Motor neuron (in vitro differentiated cells): ENCODE data around the gene RCOR1. TPM values are rescaled to one million over a fixed set of nuclear protein-coding genes. Genes with fewer than 3 reads are reported as not detected.
A peak's percentile ranks its signal among the peaks of the same experiment; 100 is the strongest.
"Not testable (repeated sequence)": the region's sequence is repeated elsewhere in the genome, so short reads cannot be mapped to it uniquely, and the experiment has no call there.

ENCODE experiments used
- ATAC-seq, 8 experiments: fragments of 200-7000 bp; cut with Tn5 transposase; replicated peaks in 6 of 8; 2 replicates each; pipeline ENCODE4 v1.8.0; 2021; ENCODE audit warnings: mild to moderate bottlenecking in 8 of 8, moderate library complexity in 8 of 8
- H3K27ac ChIP-seq, 2 donors: fragments of 250-450 bp; sonication (Bioruptor Pico); 2 replicates each; pipeline ENCODE4 v1.9.0; 2021; ENCODE audit warnings: antibody characterized with exemption in 2 of 2, mild to moderate bottlenecking in 2 of 2, moderate library complexity in 1 of 2
- H3K4me1 ChIP-seq, 2 donors: fragments of 250-450 bp; sonication (Bioruptor Pico); replicated peaks in 1 of 2; 2 replicates each; pipeline ENCODE4 v1.6.1; 2021; ENCODE audit warnings: antibody characterized with exemption in 2 of 2, mild to moderate bottlenecking in 2 of 2, moderate library complexity in 1 of 2
- H3K4me3 ChIP-seq, 5 donors: fragments of 250-450 bp; sonication (Bioruptor Pico); 2 replicates each; pipeline ENCODE4 v1.9.0; 2021; ENCODE audit warnings: antibody characterized with exemption in 5 of 5, mild to moderate bottlenecking in 5 of 5, moderate library complexity in 4 of 5
- WGBS, 10 experiments: fragments of 450-650 bp; shearing (Covaris generic); methylation state at CpG; one replicate each; pipeline ENCODE4 v1.0.0; 2022; 5-methylcytosine and 5-hydroxymethylcytosine counted together
- in situ Hi-C, 9 experiments: fragments of 400-800 bp; cut with MboI; loops; one replicate each; pipeline ENCODE4 v1.15.0; 2021; ENCODE audit warnings: low sequenced_read_pairs in 9 of 9, low pct_unique_long_range_greater_than_20kb in 2 of 9; ENCODE audit not compliant: unreplicated experiment in 9 of 9
- total RNA-seq, 8 experiments: library from RNA; unstranded; fragments of 300-600 nt; gene quantifications; 2 replicates each; pipeline versions ENCODE4 v1.2.3 to v1.2.4, GENCODE V29; 2022

The RCOR1 gene
- 10 to 100 TPM in 5 of 8 experiments, 1 to 10 TPM in 3; 8.2 to 66.2 (median 11.0) TPM for total RNA-seq

DNA sequence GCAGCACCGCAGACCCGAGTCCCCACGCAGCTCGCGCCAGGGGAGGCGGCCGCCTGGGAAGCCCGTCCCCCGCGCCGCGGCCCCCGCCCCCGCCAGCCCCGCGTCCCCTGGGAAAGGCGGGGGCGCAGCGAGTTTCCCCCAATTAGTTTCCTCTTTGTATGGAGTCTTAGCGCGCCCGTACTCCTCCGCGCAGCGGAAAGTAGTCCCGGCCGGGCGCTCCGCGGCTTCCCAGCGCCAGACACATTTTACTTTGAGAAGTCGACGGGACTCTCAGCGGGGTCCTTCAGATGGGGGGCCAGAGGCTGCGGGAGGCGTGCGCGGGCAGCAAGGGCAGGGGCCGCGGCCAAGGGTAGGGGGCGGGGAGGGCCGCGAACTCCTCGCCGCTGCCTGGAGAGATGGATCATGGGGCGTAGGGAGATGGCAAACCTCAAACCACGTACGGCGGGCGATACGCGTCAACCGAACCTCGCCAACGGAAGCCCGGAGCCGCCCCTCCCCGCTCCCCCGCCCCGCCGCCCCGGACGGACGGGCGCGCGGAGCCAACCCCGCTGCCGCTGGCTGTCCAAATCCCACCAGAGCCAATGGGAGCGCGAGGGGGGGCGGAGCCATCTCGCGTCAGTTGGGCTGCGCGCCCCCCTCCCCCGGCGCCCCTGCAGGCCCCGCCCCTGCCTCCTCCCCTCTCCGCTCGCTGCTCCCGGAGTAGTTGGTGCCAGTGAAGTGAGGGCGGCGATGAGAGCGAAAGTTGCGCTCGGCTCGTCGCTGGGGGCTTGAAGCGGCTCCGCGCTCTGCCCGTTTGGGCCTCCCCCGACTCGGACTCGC, at the start of gene RCOR1:
TSS of gene RCOR1 (plus strand) at position 706 of the 819 bp plus-strand sequence. CDS start 238 bp downstream, outside the sequence.
- Histone ChIP-seq H3K4me3 (peak within 1 kb of the TSS; percentile 64 to 99 (median 79)), H3K27ac (peak within 1 kb of the TSS; percentile 98), H3K4me1 (peaks cover 11 to 13% of the 10 kb centered on the region in 2 donors)
- no CpG with 5 or more reads among the region's 96 CpGs for WGBS, 10 experiments
- ATAC-seq: peak; percentile 79 to 92 (median 88)
- in situ Hi-C loops: no loop called here

DNA sequence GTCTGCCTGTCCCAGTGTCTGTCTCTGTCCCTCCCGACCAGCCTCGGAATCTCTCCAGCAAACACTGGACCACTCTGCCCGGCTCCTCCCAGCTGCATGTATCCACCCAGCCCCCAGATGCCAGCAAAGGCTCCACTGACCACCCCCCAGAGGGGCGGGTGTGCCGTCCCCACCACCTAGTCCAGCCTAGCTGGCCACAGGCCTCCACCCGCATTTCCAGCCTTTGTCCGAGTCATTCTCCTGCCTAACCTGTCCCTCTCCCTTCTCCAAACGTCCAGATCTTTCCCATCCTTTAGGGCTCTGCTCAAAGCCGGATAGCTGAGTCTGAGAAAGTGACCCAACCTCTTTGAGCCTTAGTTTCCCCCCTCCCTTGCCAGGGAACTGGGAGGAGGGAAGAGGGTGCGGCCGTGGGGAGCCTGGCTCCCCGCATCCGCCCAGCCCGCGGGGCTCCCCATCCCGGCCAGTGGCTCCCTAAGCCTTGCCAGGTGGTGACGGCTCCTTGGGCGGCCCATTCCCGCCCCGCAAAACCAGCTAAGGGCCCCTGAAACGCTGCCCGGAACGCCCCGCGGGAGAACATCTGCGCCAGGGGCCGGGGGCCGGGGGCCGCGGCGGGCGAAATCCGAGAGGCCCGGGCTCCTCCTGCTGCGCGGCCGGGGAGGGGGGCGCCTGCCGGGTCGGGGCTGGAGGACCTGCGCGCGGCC, 48.3 kb upstream of the RCOR1 start:
- Histone ChIP-seq H3K27ac (no peak overlapping the region), H3K4me3 (no peak overlapping the region), H3K4me1 (peaks cover 5 to 19% of the 10 kb centered on the region in 2 donors)
- peak in 3 of 8 experiments; percentile 30 to 46 (median 32) for ATAC-seq
- WGBS, 10 experiments: 0 to 67% (median 19%) methylated on average over 2 to 3 of the region's 43 CpGs; no CpG with 5 or more reads in 7 of the 10 experiments
- in situ Hi-C loops: no loop called here

DNA sequence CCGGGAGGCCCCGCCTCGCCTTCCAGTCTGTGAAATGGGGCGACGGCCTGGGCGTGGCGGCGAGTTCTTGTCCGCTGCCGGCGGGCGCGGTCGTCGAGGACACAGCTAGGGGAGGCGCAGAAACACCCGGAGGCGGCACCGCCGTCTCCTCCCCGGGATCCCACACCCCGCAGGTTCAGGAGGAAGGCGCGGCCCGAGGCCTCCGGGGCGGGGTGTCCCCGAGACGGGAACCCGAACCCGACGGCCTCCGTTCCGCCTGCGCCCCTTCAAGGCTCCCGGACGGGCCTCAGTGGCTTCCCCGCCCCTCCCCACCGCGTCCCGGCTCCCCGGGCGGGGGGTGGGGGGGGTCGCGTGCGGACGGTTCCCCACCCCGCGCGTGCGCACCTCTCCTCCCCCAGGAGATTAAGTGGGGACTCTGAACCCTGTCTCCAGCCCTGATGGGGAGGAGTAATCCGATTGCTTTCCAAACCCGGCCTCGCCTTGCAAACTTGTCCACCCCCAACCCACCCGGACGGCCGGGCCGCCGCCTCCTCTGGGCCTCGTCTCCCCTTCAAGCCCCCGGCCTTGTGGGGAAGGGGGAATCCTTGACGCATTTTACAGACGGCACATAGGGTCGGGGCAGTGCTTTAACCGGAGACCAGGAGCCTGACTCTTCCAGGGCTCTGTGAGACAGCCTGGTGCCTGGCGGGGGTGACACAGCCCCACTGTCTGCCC, 47.5 kb upstream of the RCOR1 start:
- in situ Hi-C loops: no loop called here
- WGBS, 10 experiments: no CpG with 5 or more reads among the region's 66 CpGs
- peaks cover 5 to 19% of the 10 kb centered on the region in 2 donors for H3K4me1 ChIP-seq
- no peak overlapping the region for H3K27ac ChIP-seq
- H3K4me3 ChIP-seq: no peak overlapping the region
- ATAC-seq: peak in 7 of 8 experiments; percentile 2 to 69 (median 13)

DNA sequence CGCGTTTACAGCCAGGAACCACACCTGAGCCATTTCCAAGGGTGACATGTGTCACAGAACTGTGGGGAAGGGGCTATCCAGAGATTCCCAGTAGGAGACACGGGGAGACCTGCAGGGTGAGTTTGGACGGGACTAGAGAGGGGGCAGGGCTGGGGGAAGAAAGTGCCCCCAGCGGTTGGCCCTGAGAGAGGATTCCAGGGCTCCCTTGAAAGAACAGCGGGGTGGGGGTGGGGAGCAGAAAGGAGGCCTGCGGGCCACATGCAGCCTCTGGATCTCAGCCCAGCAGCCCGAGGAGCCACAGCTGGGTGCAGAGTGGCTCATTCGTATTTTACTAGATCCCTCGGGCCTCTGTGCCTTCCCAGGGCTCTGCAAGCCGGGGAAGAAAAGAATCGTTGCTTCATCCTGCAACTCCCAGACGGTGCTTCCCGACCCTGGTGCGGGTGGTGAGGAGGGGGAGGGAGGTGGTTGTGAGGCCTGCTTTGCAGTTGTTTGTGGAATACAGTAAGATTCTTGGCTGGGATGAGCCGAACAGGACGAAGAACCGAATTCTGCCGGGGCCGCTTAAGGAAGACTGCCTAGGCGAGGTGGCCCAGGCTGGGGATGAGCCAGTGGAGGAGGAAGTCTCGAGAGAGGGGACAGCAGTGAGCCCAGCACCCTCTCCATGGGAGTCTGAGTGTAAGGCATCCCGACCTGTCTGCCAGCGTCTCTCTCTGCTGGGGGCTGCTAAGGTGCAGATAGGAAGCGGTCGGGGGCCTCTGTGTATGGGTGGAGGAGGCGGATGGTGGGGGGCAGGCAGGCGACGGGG, 46.8 kb upstream of the RCOR1 start:
- Histone ChIP-seq H3K27ac (no peak overlapping the region), H3K4me1 (peaks cover 0 to 12% of the 10 kb centered on the region in 2 donors), H3K4me3 (no peak overlapping the region)
- peak; percentile 15 to 64 (median 58) for ATAC-seq
- WGBS, 10 experiments: 20 to 80% (median 50%) methylated on average over 1 to 6 of the region's 29 CpGs; no CpG with 5 or more reads in 5 of the 10 experiments
- in situ Hi-C loops: no loop called here

DNA sequence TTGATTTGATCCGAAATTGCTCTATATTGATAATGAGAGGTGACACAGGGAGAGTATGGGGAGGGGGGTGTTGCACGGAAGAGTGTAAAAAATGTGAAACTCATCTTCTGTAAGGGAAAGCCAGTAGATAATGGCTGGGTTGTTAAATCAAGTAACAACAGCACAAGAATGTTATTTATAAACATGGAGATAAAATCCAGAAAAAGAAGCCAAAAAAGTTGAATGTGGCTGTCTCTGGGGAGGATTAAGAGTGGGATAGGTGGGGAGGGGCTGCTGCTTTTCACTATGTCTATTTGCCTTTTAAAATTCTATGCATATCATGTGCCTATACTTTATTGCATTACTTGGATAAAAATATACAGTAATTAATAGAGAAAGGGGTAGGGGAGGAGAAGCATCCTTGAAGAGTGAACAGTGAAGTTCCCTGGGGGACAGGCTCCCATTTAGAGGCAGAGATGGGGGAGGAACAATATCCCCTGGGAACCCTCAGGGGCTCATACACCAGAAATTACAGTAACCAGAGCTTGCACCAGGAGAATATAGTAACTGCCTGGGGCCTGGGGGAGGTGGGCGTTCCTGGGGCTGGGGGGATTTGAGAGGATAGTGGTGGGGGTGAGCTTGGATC, 43.7 kb upstream of the RCOR1 start:
- H3K27ac ChIP-seq: no peak overlapping the region
- no peak overlapping the region for H3K4me3 ChIP-seq
- in situ Hi-C loops: no loop called here
- ATAC-seq: no peak
- H3K4me1 ChIP-seq: peaks cover 0 to 13% of the 10 kb centered on the region in 2 donors
- WGBS, 10 experiments: 10 to 90% (median 71%) methylated on average over 1 to 3 of the region's 3 CpGs; no CpG with 5 or more reads in 1 of the 10 experiments

DNA sequence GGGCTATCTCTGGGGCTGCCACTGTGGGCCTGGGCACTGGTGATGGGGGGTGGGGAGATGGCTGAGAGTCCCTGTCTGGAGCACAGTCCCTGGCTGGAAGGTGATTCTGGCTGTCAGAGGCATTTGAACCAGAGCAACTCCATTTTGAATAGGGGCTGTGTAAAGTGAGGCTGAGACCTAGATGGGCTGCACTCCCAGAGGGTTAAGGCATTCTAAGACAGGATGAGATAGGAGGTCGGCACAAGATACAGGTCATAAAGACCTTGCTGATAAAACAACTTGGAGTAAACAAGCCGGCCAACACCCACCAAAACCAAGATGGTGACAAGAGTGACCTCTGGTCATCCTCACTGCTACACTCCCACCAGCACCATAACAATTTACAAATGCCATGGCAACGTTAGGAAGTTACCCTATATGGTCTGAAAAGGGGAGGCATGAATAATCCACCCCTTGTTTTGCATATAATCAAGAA, 41.5 kb upstream of the RCOR1 start:
- WGBS, 10 experiments: 0 to 56% (median 33%) methylated on average over 1 to 2 of the region's 3 CpGs; no CpG with 5 or more reads in 7 of the 10 experiments
- H3K4me1 ChIP-seq, H3K4me3 ChIP-seq, H3K27ac ChIP-seq, in situ Hi-C loops: not testable (repeated sequence)
- ATAC-seq: peak in 2 of 8 experiments; percentile 22 to 26

DNA sequence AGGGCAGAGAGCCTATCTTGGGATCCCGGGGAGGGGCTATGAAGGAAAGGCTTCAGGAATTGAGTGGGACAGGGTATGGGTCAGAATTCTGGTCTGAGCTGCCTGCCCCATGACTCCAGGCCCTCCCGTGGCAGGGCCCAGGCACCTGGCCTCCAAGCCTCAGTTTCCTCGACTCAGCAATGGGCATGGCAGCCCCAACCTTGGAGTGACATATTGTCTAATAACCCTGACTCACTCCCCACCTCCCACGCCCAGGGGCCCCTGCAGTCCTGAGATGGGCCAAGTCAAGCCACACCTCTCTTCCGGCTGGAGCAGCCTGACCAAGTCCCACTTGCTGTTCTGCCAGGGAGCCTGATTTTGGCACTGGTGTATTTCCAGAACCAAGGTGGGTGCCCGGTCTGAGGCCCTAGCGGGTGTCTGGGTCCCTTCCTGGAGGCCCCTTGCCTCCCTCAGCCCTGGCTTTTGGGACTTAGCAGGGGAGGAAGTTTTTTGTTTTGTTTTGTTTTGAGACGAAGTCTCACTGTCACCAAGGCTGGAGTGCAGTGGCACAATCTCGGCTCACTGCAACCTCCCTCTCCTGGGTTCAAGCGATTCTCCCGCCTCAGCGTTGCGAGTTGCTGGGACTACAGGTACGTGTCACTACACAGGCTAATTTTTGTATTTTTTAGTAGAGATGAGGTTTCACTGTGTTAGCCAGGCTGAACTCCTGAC, 40.3 kb upstream of the RCOR1 start:
- peak in 3 of 8 experiments; percentile 39 to 57 (median 57) for ATAC-seq
- in situ Hi-C loops: no loop called here
- no peak overlapping the region for H3K27ac ChIP-seq
- 0 to 100% (median 73%) methylated on average over 1 to 4 of the region's 14 CpGs; no CpG with 5 or more reads in 3 of the 10 experiments for WGBS, 10 experiments
- peaks cover 0 to 3% of the 10 kb centered on the region in 2 donors for H3K4me1 ChIP-seq
- no peak overlapping the region for H3K4me3 ChIP-seq

DNA sequence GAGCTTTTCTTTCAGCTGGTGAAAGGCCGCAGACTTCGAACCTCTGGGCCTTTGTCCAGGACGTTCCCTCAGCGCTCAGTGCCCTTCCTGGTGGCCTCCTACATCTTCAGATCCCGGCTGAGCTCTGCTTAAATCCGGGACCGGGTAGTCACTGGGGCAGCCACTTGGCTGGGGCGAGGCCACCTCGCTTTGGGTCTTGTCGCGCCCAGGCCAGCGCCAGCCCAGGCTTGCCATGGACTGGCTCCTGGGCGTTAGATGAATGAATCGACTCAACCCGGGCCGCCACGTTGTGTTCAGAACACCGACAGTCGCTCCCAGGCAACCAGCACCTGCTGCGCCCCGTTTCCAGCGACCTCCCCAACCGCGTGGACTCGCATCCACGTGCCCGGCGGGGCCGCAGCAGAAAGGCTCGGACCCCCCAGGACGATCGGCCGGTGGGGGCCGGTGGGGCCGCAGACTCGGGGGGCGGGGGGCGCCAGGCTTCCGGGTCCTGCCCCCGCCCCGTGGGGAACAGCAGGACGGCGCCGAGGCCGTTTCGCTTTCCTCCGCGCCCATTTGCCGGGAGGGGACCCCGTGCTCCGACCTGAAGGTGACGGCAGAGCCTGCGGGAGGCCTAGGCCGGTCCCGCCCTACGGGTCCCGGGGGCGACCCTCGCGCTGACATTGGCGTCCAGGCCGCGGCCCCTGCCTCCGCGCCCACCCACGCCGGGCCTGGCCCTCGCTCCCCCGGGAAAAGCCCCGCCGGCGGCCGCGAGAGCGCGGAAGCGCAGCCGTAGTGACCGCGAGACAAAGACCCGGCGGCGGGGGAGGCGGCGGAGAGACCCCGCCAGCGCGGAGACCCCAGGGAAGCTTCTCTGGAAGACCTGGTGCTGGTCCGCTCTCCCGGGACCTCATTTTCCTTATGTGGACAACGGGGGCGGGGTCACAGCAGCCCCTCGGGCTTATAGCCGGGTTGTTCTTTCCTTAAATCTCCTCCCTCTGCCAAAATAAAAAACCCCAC, 37.3 kb upstream of the RCOR1 start:
- Histone ChIP-seq H3K27ac (no peak overlapping the region), H3K4me3 (peak overlapping the region; percentile 21 to 33 (median 29)), H3K4me1 (peaks cover 0 to 3% of the 10 kb centered on the region in 2 donors)
- ATAC-seq: peak; percentile 21 to 71 (median 55)
- WGBS, 10 experiments: 0 to 80% (median 40%) methylated on average over 1 to 8 of the region's 94 CpGs; no CpG with 5 or more reads in 5 of the 10 experiments
- in situ Hi-C loops: no loop called here

DNA sequence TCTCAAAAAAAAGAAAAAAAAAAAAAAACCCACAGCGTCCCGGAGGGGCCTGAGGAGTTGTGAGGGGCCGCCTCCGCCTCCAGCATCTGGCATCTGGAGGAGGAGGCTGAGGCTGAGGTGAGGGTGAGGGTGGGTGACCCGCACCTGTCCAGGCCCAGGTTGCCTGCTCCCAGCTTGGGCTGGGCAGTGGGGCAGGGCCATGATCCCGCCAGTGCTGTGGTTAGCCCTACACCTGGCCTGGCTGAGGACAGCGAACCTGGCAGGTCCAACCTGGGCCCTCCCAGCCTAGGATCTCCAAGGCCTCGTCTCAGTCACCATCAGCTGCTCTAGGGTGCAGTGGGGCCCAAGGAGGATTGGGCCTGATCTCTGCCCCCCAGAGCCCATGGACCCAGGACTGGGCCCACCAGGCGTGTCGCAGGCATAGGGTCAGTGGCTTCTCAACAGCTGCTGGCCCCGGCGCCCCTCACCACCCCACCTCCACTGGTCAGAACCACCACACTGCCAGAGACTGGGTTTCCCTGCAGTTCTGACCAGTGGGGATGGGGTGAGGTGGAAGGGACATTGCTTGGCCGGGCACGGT, 36.3 kb upstream of the RCOR1 start:
- 100% methylated on average over 1 to 2 of the region's 14 CpGs; no CpG with 5 or more reads in 7 of the 10 experiments for WGBS, 10 experiments
- no peak for ATAC-seq
- Histone ChIP-seq H3K4me3 (no peak overlapping the region), H3K27ac (no peak overlapping the region), H3K4me1 (peaks cover 0 to 3% of the 10 kb centered on the region in 2 donors)
- in situ Hi-C loops: no loop called here
